NCI-H345 treated with DMSO at 0.1 percent for 48 hours (cell line): Measurements from ENCODE around the gene SV2B.

ENCODE experiments used
- DNase-seq: peaks from one replicate; lab custom pipeline; 2025; ENCODE audit not compliant: unreplicated experiment; lab: John Stamatoyannopoulos, UW

The SV2B gene

DNA sequence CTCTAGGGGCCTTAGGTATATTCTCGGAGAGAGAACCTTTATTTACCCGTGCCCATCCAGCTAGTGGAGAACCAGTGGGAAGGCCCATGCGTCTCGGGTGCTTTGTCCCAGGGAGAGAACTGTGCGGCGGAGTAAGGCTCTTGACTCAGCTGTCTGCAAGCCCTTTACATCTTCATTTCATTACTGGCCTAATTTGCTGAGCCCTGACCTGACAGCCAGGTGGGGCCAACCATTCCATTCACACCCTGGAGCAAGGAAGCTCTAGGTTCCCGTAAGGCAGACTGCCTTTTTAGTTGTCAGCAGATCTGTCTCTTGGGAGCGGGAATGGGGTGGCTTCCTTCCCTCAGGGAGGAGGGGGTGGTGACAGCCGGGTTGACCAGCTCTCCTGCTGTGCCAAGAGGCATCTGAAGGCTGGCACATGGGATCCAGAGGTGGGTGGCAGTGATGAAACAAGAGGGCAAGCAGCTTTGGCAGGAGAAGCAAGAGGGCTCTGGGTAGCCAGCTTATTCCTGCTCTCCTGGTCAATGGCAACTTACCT lies 36.4 kb downstream of the SV2B start:
- DNase-seq, result no peak

DNA sequence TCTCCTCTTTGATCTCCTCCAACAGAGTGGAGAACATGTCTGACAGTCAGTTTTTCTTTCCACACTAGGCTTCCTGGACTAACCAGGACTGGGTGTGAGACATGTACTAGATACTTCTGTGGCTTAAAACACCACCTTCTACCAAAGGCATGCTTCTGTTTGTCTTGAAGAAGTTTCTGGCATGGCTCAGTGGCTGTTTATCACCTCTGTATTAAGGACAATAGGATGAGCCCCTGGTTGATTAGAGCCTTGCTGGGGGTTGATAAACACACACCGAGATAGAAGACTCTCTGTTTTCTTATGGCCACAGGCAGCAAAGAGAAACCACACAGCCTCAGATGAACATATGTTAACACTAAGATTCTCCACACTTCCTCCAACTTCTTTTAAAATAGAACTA lies 40.5 kb downstream of the SV2B start:
- DNase-seq, result no peak

DNA sequence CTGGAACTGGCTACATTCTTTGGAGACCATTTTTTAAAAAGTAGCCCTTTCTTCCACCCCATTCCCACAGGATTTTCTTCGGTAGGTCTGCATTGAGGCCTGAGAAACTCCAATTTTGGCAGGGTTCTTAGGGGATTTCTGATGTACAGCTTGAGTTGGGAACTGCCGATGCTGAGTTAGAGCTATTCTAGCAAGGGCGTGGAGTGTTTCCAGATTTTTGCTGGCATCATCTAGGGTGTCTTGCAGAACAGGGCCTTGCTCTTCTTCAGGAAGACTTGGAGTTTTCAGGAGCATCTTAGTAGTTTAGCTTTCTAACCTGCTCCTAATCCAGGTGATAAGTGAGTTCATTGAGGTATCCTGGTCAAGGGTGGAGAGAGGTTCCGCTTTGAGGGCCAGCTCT lies 41.0 kb downstream of the SV2B start:
- DNase-seq, result no peak

DNA sequence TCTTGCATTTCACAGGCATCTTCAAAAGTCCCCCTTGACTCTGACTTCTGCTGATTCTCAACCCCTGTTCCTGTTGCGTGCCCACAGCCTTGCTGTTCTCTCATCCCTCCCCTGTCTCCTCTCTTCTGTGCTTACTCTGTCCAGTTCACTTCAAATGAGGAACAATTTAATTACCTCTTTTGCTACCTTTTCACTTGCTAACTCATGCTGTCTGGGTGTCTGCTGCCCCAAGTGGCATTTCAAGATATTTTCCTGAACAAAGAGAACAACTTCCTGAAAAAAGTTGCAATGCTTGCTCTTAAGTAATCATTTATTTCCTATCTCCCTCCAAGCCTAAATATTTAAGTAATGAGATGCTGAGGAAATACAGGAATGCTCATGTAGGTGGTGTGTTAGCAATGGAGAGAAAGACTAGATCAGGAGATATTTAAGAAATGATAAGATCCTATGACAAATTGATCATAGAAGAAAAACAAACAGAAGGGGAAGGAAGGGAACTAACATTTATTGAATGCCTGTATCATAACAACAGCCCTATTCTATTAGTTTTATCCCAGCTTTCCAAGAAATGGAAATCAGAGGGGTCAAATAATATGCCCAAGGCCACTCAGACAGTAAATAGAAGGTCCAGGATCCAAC lies 42.2 kb downstream of the SV2B start:
- no peak for DNase-seq

DNA sequence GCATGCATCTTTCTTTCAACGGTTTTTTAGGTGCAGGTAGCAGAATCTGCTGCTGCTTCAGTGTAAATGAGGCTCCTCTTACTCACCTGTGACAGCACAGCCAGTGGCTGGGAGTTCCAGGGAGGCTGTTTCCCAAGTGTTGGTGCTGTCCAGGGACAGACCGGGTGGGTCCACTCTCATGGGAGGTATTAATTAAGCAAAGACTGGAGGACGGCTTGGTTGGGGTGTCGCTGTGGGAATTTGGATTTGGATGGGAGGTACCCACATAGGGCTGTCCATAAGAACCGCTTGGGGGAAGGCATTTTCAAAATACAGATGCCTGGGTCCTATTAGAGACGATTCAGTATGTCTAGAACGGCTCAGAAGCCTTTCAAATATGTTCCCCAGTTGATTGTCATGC lies 42.9 kb downstream of the SV2B start:
- DNase-seq, result no peak

DNA sequence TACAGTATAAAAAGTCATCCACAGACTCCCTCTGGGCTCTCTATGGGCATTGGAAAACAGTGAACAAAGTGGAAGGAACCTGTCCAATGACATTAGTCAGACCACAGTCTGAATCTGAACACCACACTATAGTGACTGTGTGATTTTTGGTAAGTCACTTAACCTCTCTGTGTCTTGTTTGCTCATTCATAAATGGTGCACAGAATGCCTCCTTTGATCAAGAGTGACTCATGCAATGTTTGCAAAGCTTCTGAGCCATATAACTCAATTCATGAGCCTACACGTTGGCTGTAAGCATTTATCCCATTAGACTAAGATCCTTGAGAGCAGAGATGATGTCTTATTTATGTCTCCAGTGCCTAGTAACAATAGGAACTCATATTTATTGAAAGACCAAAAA lies 46.7 kb downstream of the SV2B start:
- no peak for DNase-seq

DNA sequence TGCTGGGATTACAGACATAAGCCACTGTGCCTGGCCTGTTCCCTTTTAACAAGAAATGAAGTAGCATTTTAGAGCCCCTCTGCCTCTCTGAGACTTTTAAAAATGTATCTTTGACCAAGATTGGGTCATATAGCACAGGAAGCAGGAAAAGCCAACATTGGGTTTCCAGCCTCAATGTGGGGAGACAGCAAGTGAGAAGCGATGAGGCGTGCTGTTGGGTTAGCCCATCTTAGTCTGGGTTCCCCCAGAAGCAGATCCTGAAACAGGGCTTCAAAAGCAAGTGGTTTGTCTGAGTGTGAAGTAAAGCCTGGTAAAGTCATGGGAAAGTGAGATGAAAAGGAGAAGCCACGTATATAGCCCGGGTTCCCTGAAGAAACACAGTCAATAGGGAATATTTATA lies 48.2 kb downstream of the SV2B start:
- DNase-seq, result no peak

DNA sequence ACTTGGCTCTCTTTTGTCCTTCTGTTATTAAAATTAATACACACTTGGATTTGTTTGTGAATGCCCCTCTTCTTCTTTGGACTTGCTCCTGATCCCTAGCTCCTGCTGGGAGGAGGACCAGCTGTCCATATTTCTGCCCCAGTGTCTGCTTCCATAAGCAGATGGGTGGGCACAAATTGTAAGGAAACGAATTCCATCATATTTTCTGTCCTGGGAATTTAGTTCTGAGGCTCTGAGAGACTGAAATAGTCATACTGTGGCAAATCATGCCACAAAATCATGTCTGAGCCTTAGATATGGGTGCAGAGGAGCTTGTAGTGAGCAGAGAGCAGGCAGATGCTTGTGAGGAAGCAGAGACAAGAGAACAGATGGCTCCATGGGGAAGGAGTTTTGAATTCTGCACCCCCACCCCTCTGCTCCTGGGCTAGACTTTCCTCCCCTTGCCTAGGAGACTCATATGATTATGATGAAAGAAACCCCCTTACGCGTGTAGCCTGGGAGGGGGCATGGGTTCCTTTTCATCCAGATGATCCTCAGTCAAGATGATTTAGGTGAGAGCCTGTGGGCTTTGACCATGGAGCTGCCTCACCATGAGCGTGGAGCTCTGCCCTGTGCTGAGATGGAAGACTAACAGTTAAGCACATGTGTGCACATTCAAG lies 50.6 kb downstream of the SV2B start:
- DNase-seq, result no peak

DNA sequence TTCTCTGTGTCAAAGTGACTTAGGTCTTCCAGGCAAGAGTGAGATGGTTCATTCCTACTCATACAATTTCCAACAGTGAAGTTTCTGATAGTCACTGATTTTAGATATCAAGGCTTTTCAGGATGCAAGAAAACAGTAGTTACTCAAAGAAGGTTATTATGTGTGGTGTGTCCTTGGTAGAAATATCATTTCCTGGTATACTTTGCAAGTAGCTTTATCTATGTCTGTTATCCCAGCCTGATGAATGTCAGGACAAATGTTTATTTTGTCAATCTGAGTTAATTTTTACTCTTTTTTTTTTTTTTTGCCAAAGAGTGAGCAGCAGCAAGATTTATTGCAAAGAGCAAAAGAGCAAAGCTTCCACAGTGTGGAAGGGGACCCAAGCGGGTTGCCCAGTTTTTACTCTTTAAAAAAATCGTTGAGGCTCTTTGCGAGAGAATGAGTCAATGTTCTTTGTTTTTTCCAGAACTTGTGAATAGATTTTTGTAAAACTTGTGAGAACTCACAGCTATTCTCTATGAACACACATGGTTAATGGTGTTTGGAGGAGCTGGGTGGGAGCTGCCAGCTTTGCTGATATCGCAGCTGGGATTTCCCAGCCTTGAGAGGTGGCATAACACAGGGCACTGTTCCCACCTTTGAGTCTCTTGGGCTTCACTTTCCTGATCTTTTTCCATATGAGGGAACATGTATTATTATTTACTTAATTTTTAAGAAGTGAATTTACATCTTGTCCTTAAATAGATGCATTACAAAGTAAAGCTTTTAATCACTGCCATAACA lies 51.9 kb downstream of the SV2B start:
- no peak for DNase-seq

DNA sequence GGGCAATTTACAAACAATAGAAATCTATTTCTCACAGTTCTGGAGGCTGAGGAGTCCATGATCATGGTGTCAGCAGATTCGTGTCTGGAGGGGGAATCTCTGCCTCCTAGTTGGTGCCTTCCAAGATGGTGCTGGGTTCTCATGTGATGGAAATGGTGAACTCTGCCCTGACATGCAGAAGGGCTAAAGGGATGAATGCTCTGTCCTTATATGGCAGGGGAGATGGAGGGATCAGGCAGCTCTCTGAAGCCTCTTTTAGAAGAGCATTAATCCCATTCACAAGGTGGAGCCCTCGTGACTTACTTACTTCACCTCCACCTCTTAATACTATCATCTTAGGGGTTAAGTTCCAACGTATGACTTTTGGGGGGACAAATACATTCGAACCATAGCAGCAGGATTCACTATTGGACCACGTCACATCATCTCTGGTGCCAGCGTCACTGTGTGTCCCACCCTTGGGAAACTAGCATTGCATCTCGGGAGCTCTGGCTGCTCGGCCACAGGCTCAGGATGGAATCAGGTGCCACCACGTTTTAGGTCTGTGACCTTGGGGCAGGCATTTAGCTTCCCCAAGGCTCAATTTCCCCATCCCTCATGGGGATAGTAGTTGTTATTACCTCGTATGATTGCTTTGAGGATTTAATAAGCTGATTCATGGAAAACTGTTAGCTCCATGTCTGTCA lies 53.0 kb downstream of the SV2B start:
- DNase-seq, result no peak

DNA sequence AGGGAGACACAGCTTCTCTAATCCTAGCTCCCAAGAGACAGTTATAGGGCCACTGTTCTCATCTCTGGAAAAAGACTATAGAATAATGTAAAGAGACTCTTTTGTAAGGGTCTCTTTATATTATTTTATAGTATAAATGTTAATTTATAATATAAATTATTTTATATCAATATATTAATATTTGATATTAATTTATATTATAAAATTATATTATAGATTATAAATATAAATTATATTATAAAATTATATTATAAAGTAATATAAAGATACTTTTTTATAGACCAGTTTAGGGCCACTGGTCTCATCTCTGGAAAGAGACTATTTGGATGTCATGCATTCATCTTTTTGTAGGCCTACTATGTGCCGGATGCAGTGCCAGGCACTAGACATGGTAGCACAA lies 53.9 kb downstream of the SV2B start:
- DNase-seq, result no peak

DNA sequence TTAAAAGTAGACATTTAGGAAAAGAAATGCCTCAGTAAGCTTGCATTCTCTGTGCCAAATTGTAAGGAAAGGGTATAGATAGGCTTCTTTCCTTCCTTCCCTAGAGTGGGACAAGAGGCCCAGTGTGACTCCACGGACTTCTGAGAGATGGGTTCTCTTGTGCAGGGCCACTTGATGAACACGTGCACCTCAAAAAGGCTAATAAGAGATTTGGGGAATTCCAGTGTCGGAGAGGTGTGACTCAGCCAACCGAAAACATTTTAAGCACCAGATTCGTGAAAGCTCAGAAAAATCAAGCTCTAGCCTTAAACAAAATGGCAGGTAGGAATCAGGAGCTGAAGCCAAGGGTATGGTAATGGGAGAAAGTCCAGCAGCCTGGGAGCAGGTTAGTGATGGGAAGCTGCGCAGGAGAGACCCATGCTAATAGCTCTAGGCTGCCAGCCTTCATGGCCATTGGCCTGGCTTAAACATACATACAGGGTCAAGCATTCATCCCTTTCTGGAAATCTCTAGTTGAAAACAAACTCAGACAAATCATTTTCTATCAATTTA lies 56.2 kb downstream of the SV2B start:
- no peak for DNase-seq

DNA sequence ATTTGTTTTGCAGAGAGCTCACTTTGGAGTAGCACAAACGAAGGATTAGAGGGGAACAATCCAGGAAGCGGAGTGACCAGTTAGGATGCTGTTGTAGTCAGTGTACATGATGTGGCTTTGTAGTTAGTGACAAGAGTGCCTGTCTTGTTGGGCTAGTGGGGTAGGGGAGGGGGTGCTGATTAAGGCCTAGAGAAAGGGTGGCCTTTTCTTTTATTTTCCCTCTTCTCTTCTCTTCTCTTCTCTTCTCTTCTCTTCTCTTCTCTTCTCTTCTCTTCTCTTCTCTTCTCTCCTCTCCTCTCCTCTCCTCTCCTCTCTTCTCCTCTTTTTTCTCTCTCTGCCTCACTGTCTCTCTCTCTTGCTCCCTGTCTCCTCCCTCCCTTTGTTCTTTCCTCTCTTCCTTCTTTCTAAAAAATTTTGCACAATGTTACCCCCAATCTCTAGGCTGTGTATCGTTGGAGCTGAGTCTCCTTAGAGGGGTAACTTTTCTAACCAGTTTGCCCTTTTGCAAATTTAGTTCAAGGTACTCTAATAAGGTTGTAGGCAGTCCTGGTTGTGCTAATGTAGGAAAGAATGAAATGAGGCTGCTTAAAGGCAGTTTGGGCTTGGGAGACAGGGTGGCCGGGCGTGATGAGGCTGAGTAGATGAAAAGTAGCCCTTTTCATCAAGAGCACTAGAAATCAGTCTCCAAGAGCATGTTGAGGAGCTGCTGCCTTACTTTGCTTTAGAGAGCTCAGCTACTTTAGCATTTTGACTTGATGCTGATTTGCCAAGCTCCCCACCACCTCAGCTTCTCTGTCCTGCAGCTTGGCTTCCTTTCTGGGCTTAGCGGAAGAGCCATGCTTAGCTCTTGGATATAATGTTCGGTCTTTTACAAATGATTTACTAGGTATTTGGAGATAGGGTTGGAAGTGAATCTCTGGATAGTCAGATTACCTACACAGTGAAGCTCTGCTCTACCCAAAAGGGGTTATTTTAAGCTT lies 58.6 kb downstream of the SV2B start:
- no peak for DNase-seq

DNA sequence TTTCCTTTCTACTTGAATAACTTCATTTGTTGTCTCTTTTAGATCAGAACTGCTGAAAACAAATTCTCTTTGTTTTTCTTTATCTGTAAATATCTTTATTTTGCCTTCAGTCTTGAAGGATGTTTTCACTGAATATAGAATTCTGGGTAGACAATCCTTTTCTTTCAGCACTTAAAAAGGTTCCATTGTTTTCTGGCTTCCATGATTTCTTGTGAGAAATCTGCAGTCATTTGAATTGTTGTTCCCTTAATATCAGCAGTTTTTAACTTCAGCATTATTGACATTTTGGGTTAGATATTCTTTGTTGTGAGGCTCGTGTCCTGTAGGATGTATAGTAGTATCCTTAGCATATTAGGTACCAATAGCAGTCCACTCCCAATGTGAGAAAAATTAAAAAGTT lies 65.8 kb downstream of the SV2B start:
- no peak for DNase-seq

DNA sequence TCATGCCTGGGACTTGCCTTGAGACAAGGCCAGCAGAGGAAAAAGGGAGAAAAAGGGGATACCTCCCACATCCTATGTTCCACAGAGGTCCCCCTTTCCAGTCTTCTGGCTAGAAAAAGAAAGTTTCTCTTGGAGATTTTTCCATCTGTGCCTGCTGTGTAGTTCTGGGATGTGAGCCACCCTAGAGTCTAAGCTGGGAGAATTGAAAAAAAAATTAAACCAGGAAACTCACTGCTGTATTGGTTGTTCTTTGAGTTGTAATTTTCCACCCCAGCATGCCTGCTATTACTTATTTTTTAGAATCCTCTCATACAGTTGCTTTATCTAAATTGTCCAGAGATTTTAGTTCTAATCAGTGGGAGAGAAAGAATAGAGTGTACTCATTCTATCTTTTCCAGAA lies 68.4 kb downstream of the SV2B start:
- no peak for DNase-seq

DNA sequence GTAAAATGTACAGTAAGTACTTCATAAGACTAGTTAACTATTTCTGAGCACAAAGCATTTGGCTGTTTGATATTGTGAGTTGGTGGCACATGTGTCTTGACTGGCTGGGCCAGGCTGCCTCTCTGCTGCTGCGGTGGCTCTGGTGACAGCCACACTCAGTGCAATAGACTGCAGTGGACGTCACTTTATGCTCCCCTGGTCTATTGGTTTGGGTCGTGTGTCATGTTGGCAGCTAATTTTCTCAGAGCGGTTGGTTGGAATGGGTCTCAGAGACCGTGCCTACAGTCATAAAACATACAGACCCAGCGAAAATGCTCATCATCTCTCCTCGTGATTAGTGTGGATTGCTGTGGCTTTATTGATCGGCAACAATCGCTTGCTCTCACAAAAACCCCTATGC lies 71.3 kb downstream of the SV2B start:
- no peak for DNase-seq

DNA sequence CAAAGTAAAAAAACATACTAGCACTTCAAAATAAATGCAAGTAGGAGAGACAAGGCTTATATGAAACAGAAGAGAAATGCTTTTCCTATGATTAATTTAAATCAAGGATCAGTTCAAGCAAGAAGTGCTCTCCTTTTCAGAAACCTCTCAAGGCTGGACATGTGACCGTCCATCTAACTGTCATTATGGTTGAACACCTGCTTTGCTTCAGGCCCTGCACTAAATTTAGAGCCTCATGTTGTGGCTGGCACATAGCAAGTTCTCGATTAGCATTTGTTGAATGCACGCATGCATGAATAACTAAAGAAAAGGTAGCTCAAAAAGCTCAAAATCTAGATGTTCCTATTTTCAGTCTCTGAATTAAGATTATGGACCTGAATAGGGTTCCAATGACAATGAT lies 82.0 kb downstream of the SV2B start:
- no peak for DNase-seq

DNA sequence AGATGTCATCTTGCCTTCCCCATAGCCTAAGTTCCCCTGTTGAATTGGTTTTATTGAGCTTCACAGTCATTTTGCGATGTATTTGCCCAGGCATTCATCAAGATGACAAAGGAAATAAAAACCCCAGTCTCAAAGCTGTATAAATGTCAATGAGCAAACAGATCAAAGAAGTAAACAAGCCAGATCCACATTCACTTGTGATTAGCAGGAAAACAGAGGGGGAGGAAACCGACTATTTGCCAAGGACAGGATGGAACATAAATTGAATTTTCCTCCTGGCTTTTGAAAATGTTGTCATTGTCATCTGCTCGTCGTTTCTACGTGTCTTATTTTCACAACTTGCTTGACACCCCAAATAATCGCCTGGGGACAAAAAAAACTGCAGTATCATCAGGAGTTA lies 83.5 kb downstream of the SV2B start:
- DNase-seq, result peak; percentile 49

DNA sequence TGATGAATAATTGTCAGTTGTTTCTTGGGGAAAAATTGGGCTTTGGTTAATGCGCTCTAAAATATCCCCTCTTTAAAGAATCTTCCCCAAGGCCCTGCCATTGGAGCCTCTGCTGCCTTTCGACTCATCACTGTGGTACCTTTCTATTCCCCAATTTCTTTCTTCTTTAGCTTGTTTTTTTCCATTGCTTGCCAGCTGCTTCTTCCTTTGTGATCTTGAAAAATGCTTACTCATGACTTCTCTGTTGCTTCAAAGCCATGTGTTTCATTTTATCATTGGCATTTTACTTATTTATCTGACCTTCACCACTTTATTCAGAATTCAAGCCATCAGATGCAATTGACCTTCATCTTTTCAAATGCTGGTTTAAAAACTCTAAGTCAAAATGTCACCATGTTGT lies 84.4 kb downstream of the SV2B start:
- no peak for DNase-seq
